CD4-positive, alpha-beta T cell (primary cell): Measurements from ENCODE around the gene MCF2L2. TPM values are rescaled to one million over a fixed set of nuclear protein-coding genes. Genes with fewer than 3 reads are reported as not detected.

Experiments used
- ATAC-seq: fragments of 200-7000 bp; cut with Tn5 transposase; one replicate; pipeline ENCODE4 v1.10.0; 2022; ENCODE audit warnings: mild to moderate bottlenecking; ENCODE audit not compliant: poor library complexity
- CTCF ChIA-PET: fragments of 350-600 bp; sonication (Branson Sonifier 250); formaldehyde crosslinking; loops from one replicate; lab custom pipeline; 2021; ENCODE audit warnings: antibody characterized with exemption, inconsistent platforms; lab: Charles Lee
- POLR2A ChIA-PET: fragments of 350-600 bp; sonication (Branson Sonifier 250); formaldehyde crosslinking; loops from one replicate; lab custom pipeline; 2021; ENCODE audit warnings: antibody characterized with exemption, inconsistent platforms; lab: Charles Lee
- DNase-seq, 14 experiments: peaks; one replicate each; pipeline ENCODE4 v3.0.0-alpha.2; 2013 to 2020; ENCODE audit warnings: mixed read lengths in 2 of 14
- H3K27ac ChIP-seq, 2 donors: one replicate each; pipeline versions ENCODE4 v1.5.1 to v1.7.0; 2013; ENCODE audit warnings: low read length in 2 of 2, low read depth in 1 of 2, mild to moderate bottlenecking in 1 of 2
- H3K27me3 ChIP-seq, 2 experiments: 1 replicate in 1 of 2; 2 replicates in 1 of 2; pipeline versions ENCODE4 v1.6.1 to v1.7.0; 2013; ENCODE audit warnings: low read length in 2 of 2, control low read depth in 1 of 2, mild to moderate bottlenecking in 1 of 2, moderate library complexity in 1 of 2; ENCODE audit not compliant: insufficient read depth in 2 of 2, control insufficient read depth in 1 of 2
- H3K36me3 ChIP-seq: one replicate; pipeline ENCODE4 v1.6.1; 2013; ENCODE audit warnings: low read length, control low read depth; ENCODE audit not compliant: insufficient read depth
- H3K4me1 ChIP-seq: one replicate; pipeline ENCODE4 v1.6.1; 2013; ENCODE audit warnings: low read length, control low read depth; ENCODE audit not compliant: insufficient read depth
- H3K4me3 ChIP-seq: one replicate; pipeline ENCODE4 v1.5.1; 2013; ENCODE audit warnings: mild to moderate bottlenecking, low read length, moderate library complexity
- H3K9me3 ChIP-seq, 2 experiments: 1 replicate in 1 of 2; 2 replicates in 1 of 2; pipeline versions ENCODE4 v1.6.1 to v1.7.0; 2013; ENCODE audit warnings: low read length in 2 of 2, mild to moderate bottlenecking in 2 of 2, control low read depth in 1 of 2, moderate library complexity in 1 of 2; ENCODE audit not compliant: control insufficient read depth in 1 of 2, insufficient read depth in 1 of 2
- H3K27ac Mint-ChIP-seq: one replicate; pipeline ENCODE4 v1.8.0; 2020; ENCODE audit warnings: mixed read lengths
- H3K27me3 Mint-ChIP-seq: one replicate; pipeline ENCODE4 v1.8.0; 2021; ENCODE audit warnings: mixed read lengths
- H3K36me3 Mint-ChIP-seq: one replicate; pipeline ENCODE4 v1.8.0; 2021; ENCODE audit warnings: low read depth, mixed read lengths
- H3K4me1 Mint-ChIP-seq: one replicate; pipeline ENCODE4 v1.8.0; 2021; ENCODE audit warnings: low read depth, mixed read lengths
- H3K4me3 Mint-ChIP-seq: one replicate; pipeline ENCODE4 v1.8.0; 2020; ENCODE audit warnings: mild to moderate bottlenecking, mixed read lengths
- H3K9me3 Mint-ChIP-seq: one replicate; pipeline ENCODE4 v1.8.0; 2020; ENCODE audit warnings: mixed read lengths
- CTCF ChIP-seq: fragments of 200-600 bp; IDR thresholded peaks from one replicate; pipeline ENCODE4 v1.8.0; 2022; ENCODE audit warnings: antibody characterized with exemption, mild to moderate bottlenecking
- intact Hi-C, 2 experiments: fragments of 100-400 bp; cut with DNase I in 1 of 2; cut with micrococcal nuclease in 1 of 2; formaldehyde crosslinking; loops; one replicate each; pipeline versions ENCODE4 v1.15.1 to v1.9.0; 2023 to 2025; cut with DNase I, micrococcal nuclease
- total RNA-seq, 174 experiments: library from RNA in 2 of 174; stranded (reverse) in 2 of 174; gene quantifications; one replicate each; pipeline ENCODE4 v1.2.3 and lab custom pipeline; 2021 to 2026

Gene MCF2L2
- total RNA-seq, 2 experiments from 2014 or later = 3.8 to 4.1 TPM

- Histone ChIP-seq H3K4me3 (no peak overlapping the region), H3K27me3 (no peaks in the 10 kb centered on the region), H3K9me3 (no peaks in the 10 kb centered on the region), H3K4me1 (no peaks in the 10 kb centered on the region), H3K36me3 (no peaks in the 10 kb centered on the region), H3K27ac (no peak overlapping the region)
- no peaks in the 10 kb centered on the region for H3K4me1 Mint-ChIP-seq
- H3K36me3 Mint-ChIP-seq = no peaks in the 10 kb centered on the region
- H3K27ac Mint-ChIP-seq = no peak overlapping the region
- intact Hi-C loops = no loop called here
- no peak for TF ChIP-seq CTCF
- H3K4me3 Mint-ChIP-seq = no peak overlapping the region
- H3K9me3 Mint-ChIP-seq = no peaks in the 10 kb centered on the region
- H3K27me3 Mint-ChIP-seq = no peaks in the 10 kb centered on the region
- CTCF ChIA-PET = no interaction called here
- no peak for ATAC-seq
- POLR2A ChIA-PET = no interaction called here
- no peak for DNase-seq
Measured at GRCh38 chr3:183356920-183357319, 71.5 kb downstream of the MCF2L2 start.

- no peaks in the 10 kb centered on the region for H3K27me3 Mint-ChIP-seq
- no peak overlapping the region for H3K27ac Mint-ChIP-seq
- Histone ChIP-seq H3K36me3 (no peaks in the 10 kb centered on the region), H3K9me3 (no peaks in the 10 kb centered on the region), H3K4me3 (no peak overlapping the region), H3K27me3 (no peaks in the 10 kb centered on the region), H3K4me1 (peaks cover 7% of the 10 kb centered on the region), H3K27ac (no peak overlapping the region)
- ATAC-seq (no peak), DNase-seq (no peak)
- no peaks in the 10 kb centered on the region for H3K36me3 Mint-ChIP-seq
- ChIA-PET CTCF (no interaction called here), POLR2A (no interaction called here)
- no peaks in the 10 kb centered on the region for H3K9me3 Mint-ChIP-seq
- H3K4me3 Mint-ChIP-seq = no peak overlapping the region
- intact Hi-C loops = no loop called here
- H3K4me1 Mint-ChIP-seq = peaks cover 7% of the 10 kb centered on the region
- no peak for TF ChIP-seq CTCF
Measured at GRCh38 chr3:183354874-183355273, 73.5 kb downstream of the MCF2L2 start.

GRCh38 chr3:183354325-183354831 is 74.0 kb downstream of the MCF2L2 start:
- DNase-seq (no peak), ATAC-seq (no peak)
- H3K27ac Mint-ChIP-seq = no peak overlapping the region
- peaks cover 12% of the 10 kb centered on the region for H3K4me1 Mint-ChIP-seq
- H3K4me3 Mint-ChIP-seq = no peak overlapping the region
- POLR2A ChIA-PET = no interaction called here
- intact Hi-C loops = no loop called here
- Histone ChIP-seq H3K27me3 (no peaks in the 10 kb centered on the region), H3K36me3 (no peaks in the 10 kb centered on the region), H3K27ac (no peak overlapping the region), H3K4me3 (no peak overlapping the region), H3K9me3 (no peaks in the 10 kb centered on the region), H3K4me1 (peaks cover 10% of the 10 kb centered on the region)
- H3K9me3 Mint-ChIP-seq = no peaks in the 10 kb centered on the region
- CTCF ChIA-PET = no interaction called here
- TF ChIP-seq CTCF = no peak
- no peaks in the 10 kb centered on the region for H3K27me3 Mint-ChIP-seq
- no peaks in the 10 kb centered on the region for H3K36me3 Mint-ChIP-seq
